ENCODE results near the gene SETD6.

Gene SETD6

DNA sequence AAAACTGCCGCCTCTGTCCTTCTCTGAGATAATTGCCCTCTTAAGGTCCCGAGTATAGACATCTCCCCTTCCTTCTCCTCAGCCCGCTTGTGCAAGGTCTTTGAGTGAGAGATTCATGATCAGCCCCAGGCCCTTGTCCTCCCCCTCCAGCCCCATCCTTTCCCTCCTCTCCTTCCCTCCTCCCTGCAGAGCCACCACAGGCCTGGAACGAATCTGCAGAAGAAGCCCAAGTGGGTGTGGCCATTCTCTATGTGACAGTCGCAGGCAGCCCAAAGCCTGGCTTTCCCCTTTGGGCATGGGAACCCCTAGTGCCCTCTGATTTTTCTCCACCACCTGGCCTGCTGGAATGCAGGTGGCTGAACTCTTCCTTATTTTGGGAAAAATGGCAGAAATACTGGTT, 22.6 kb upstream of the SETD6 start:
- TF ChIP-seq CTCF (IDR thresholded peaks at IDR 0.05; ENCODE audit: control insufficient read depth, insufficient read depth, low read depth, low read length, missing control alignments), result no peak
- DNase-seq (ENCODE audit: low read depth), result no peak

GRCh38 chr16:58493756-58494431, 21.4 kb upstream of the SETD6 start:
- no peak for DNase-seq (ENCODE audit: low read depth)
- no peak for TF ChIP-seq CTCF (IDR thresholded peaks at IDR 0.05; ENCODE audit: control insufficient read depth, insufficient read depth, low read depth, low read length, missing control alignments)
- no peak overlapping the region for H3K4me3 ChIP-seq (ENCODE audit: control insufficient read depth, low read depth, low read length)

More for the DNA sequence above, 22.6 kb upstream of the SETD6 start:
- H3K4me3 ChIP-seq (ENCODE audit: control insufficient read depth, low read depth, low read length), result no peak overlapping the region

DNA sequence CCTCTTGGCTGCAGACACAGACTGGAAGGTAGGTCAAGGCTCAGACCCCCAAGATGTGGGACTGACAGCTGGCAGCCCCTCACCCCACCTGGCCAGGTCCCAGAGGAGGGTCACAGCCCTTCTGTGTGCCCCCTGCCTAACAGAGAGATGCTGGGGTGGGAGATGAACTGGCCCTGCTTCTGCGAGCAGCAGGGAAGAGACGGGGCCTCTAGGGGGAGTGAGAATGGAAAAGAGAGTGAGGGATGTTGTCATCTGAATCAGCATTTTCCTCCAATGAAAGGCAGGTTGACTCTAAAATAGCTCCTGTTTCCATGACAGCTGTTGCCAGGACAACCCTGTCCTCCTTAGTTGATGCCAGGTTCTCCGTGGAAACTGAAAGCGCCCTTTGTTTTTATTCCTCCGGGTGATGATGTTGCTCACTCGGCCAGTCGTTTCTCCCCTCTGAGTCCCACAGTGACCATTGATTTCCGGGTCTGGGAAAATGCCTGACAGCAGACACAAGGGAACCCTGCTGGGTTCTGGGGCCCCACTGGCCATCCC, 20.3 kb upstream of the SETD6 start:
- DNase-seq (ENCODE audit: low read depth), result peak; percentile 83
- peak; percentile 71 for TF ChIP-seq CTCF (IDR thresholded peaks at IDR 0.05; ENCODE audit: control insufficient read depth, insufficient read depth, low read depth, low read length, missing control alignments)
- H3K4me3 ChIP-seq (ENCODE audit: control insufficient read depth, low read depth, low read length), result no peak overlapping the region

DNA sequence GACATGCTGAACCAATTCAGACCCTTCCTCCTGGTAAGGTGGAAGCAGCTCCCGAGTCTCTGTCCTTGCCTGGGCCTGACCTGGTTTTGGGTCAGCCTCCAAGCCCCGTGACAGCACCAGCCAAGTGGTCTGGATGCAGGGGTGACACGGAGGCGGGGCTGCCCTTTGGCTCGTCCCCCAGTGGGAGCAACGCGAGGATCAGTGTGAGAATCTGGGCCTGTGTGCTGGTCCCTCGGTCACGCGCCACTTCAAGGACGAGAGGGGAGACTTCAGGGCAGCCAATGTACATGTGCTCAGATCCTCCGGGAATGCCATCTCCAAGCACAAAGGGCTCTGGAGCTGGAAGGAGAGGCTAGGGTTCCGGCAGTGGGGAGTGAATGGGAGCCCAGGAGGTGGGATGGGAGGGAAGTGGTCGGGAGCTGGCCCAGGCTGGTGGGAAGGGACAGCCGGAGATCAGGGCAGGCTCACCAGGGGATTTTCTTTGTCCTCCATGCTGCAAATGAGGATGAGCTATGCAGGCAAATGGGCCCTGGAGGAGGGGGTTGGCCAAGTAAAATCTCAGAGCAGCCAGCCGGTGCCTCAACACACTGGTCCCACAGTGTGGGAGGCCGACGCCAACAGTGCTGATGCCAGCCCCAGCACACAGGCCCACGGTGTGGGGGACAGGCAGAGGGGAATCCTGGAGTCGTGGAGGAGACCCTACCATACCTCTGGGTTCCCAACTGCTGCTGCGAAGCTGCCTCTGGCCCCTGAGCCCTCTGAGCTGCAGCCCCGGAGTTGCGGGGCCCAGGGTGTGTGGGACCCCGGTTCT, 19.6 kb upstream of the SETD6 start:
- TF ChIP-seq CTCF (IDR thresholded peaks at IDR 0.05; ENCODE audit: control insufficient read depth, insufficient read depth, low read depth, low read length, missing control alignments), result no peak
- H3K4me3 ChIP-seq (ENCODE audit: control insufficient read depth, low read depth, low read length), result no peak overlapping the region
- no peak for DNase-seq (ENCODE audit: low read depth)

DNA sequence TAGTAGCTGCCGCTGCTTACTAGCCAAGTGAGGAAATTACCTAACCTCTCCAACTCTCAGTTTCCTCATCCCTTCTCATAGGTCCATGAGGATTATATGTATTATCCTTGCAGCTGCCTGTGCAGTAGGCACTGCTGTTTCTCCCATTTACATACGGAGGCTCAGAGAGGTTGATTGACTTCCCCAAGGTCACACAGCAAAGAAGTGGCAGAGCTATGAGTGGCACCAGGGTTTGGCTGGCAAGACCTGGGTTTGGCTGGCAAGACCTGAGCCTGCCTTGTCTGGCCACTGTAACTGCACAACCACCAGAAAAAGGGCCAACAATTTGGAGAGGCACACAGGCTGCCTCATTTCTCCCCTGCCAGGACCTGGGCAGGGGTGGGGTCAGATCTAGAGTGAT, 17.8 kb upstream of the SETD6 start:
- no peak for DNase-seq (ENCODE audit: low read depth)
- no peak for TF ChIP-seq CTCF (IDR thresholded peaks at IDR 0.05; ENCODE audit: control insufficient read depth, insufficient read depth, low read depth, low read length, missing control alignments)
- no peak overlapping the region for H3K4me3 ChIP-seq (ENCODE audit: control insufficient read depth, low read depth, low read length)

DNA sequence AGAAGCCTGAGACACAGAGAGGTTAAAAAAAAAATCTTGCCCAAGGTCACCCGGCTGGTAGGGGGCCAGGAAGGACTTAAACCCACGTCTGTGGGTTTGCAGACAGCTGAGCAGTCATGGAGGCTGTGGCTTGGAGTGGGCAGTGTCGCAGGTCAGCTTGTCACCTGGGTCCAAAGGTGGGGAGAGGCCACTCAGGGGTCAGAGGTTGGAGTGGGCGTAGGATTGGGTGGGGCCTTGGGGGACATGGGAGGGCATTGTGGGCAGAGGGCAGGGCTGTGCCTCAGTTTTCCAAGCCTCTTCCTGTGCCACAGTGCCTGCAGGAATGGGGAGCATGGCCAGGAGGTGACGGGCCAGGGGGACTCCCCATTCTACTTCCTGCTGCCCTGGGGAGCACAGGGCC, 17.4 kb upstream of the SETD6 start:
- no peak for TF ChIP-seq CTCF (IDR thresholded peaks at IDR 0.05; ENCODE audit: control insufficient read depth, insufficient read depth, low read depth, low read length, missing control alignments)

More for the DNA sequence above, 17.4 kb upstream of the SETD6 start:
- no peak overlapping the region for H3K4me3 ChIP-seq (ENCODE audit: control insufficient read depth, low read depth, low read length)
- no peak for DNase-seq (ENCODE audit: low read depth)
